Upper lobe of left lung (tissue), 4 donors: Measurements from ENCODE around the gene DGKI.

Experiments used
- EP300 ChIP-seq, 4 donors: sonication (generic); formaldehyde crosslinking; IDR thresholded peaks; one replicate each; pipeline ENCODE4 v1.5.1; 2017; ENCODE audit warnings: antibody characterized with exemption in 4 of 4, control low read depth in 2 of 4
- POLR2A ChIP-seq, 4 donors: fragments of 450-650 bp; IDR thresholded peaks; one replicate each; pipeline ENCODE4 v1.5.1; 2016 to 2017; ENCODE audit warnings: antibody characterized with exemption in 4 of 4, mild to moderate bottlenecking in 2 of 4
- POLR2AphosphoS5 ChIP-seq, 2 donors: sonication (generic); formaldehyde crosslinking; IDR thresholded peaks; one replicate each; pipeline ENCODE4 v1.5.1; 2017; ENCODE audit warnings: antibody characterized with exemption in 2 of 2
- TF ChIP-seq, protein P1 (sequence below), 6 experiments: fragments of 450-650 bp in 4 of 6; fragments of 200-600 bp in 2 of 6; sonication (generic) in 2 of 6; IDR thresholded peaks; one replicate each; pipeline ENCODE4 v1.5.1; 2016 to 2019; ENCODE audit warnings: antibody characterized with exemption in 6 of 6

DNA sequence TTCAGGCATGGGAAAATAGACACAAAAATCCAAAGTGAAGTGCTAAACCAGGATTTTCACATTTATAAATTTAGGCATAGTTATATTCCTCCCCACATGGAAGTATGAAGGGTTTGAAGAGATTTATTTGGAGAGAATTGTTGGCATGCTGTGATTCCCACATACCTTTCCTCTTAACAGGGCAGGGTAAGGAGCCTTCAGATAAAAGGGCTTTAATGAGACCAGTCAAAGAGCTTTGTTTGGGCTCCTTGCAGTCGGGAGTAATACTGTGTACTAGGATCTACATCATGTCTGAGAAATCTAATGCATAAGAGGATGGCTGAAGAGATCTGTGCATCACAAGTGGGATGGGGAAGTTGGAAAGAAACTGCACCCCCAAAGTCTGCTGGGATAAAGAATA is 362.4 kb downstream of the DGKI start:
- TF ChIP-seq, protein P1, sequence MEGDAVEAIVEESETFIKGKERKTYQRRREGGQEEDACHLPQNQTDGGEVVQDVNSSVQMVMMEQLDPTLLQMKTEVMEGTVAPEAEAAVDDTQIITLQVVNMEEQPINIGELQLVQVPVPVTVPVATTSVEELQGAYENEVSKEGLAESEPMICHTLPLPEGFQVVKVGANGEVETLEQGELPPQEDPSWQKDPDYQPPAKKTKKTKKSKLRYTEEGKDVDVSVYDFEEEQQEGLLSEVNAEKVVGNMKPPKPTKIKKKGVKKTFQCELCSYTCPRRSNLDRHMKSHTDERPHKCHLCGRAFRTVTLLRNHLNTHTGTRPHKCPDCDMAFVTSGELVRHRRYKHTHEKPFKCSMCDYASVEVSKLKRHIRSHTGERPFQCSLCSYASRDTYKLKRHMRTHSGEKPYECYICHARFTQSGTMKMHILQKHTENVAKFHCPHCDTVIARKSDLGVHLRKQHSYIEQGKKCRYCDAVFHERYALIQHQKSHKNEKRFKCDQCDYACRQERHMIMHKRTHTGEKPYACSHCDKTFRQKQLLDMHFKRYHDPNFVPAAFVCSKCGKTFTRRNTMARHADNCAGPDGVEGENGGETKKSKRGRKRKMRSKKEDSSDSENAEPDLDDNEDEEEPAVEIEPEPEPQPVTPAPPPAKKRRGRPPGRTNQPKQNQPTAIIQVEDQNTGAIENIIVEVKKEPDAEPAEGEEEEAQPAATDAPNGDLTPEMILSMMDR (IDR thresholded peaks at IDR 0.05), result no peak
- TF ChIP-seq POLR2A (IDR thresholded peaks at IDR 0.05) (no peak), POLR2AphosphoS5 (IDR thresholded peaks at IDR 0.05) (no peak), EP300 (IDR thresholded peaks at IDR 0.05) (no peak)
